Measurements from ENCODE around the gene NNT. TPM values are rescaled to one million over a fixed set of nuclear protein-coding genes. Genes with fewer than 3 reads are reported as not detected.
A peak's percentile ranks its signal among the peaks of the same experiment; 100 is the strongest.
"Not testable (repeated sequence)": the region's sequence is repeated elsewhere in the genome, so short reads cannot be mapped to it uniquely, and the experiment has no call there.

The NNT gene
- polyA plus RNA-seq, 1 donor (not counting 4 experiments of a cell fraction or from before 2014, with no cell fraction given) = 23.3 TPM

DNA sequence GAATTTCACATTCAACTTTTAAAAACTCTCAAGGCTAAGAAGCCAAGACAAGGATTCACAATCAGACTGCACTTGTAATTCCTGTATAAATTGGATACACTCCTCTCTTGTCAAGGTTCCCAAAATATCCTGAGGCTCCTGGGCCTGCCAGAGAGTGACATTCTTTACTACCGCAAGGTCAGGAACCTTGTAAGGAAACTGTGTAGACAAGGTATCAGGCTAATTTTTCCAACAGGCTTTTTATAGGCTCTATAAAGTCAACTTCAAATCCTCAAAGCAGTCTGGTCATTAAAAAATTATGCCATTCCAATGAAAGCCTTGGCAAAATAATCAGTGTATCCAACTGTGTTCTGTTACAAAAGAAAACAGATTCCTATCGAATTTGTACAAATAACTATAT lies 30.6 kb upstream of the NNT start:
- dilution Hi-C loops (cut with MboI; ENCODE audit: extremely low pct_ligation_motif_present, low sequenced_read_pairs) = no loop called here
- FAIRE-seq (peak; percentile 55), DNase-seq (ENCODE audit: low read depth, low spot score) (no peak)
- Histone ChIP-seq H3K9me3 (ENCODE audit: control insufficient read depth, low read depth, low read length) (no peaks in the 10 kb centered on the region), H3K9ac (ENCODE audit: control insufficient read depth, extremely low read depth, insufficient read depth, low read length) (no peak overlapping the region), H2AFZ (ENCODE audit: control insufficient read depth, low read length) (no peak overlapping the region), H3K79me2 (ENCODE audit: control insufficient read depth, insufficient read depth, low read length) (no peaks in the 10 kb centered on the region), H3K27me3 (ENCODE audit: control insufficient read depth, extremely low read depth, insufficient read depth, low read length) (no peaks in the 10 kb centered on the region), H3K36me3 (ENCODE audit: control insufficient read depth in 2 of 2, extremely low read depth in 1 of 2, insufficient read depth in 2 of 2, low read length in 2 of 2) (no peaks in the 10 kb centered on the region), H3K4me1 (ENCODE audit: control insufficient read depth, extremely low read depth, insufficient read depth, low read length) (no peaks in the 10 kb centered on the region), H3K27ac (ENCODE audit: control insufficient read depth, insufficient read depth, low read length) (no peak overlapping the region), H3K4me3 (ENCODE audit: control insufficient read depth in 2 of 3, extremely low read depth in 1 of 3, insufficient read depth in 2 of 3, low read depth in 1 of 3, low read length in 3 of 3) (no peak overlapping the region), H3K4me2 (ENCODE audit: control insufficient read depth, extremely low read depth, insufficient read depth, low read depth, low read length) (no peak overlapping the region), H3K9me1 (ENCODE audit: control insufficient read depth, extremely low read depth, insufficient read depth, low read length) (no peaks in the 10 kb centered on the region), H4K20me1 (ENCODE audit: control insufficient read depth, extremely low read depth, insufficient read depth, low read length) (no peaks in the 10 kb centered on the region)
- no peak for TF ChIP-seq CTCF (optimal IDR thresholded peaks at IDR 0.05 in 1 of 3, IDR thresholded peaks at IDR 0.05 in 1 of 3, conservative IDR thresholded peaks at IDR 0.05 in 1 of 3; ENCODE audit: extremely low read depth in 1 of 3, insufficient read depth in 2 of 3, low read length in 3 of 3)
- TF ChIP-seq EZH2 (IDR thresholded peaks at IDR 0.05; ENCODE audit: low read length) = no peak

- Histone ChIP-seq H3K4me1 (ENCODE audit: control insufficient read depth, extremely low read depth, insufficient read depth, low read length) (no peaks in the 10 kb centered on the region), H3K36me3 (ENCODE audit: control insufficient read depth in 2 of 2, extremely low read depth in 1 of 2, insufficient read depth in 2 of 2, low read length in 2 of 2) (no peaks in the 10 kb centered on the region), H3K9ac (ENCODE audit: control insufficient read depth, extremely low read depth, insufficient read depth, low read length) (no peak overlapping the region), H3K9me1 (ENCODE audit: control insufficient read depth, extremely low read depth, insufficient read depth, low read length) (no peaks in the 10 kb centered on the region), H3K4me3 (ENCODE audit: control insufficient read depth in 2 of 3, extremely low read depth in 1 of 3, insufficient read depth in 2 of 3, low read depth in 1 of 3, low read length in 3 of 3) (no peak overlapping the region), H2AFZ (ENCODE audit: control insufficient read depth, low read length) (no peak overlapping the region), H3K79me2 (ENCODE audit: control insufficient read depth, insufficient read depth, low read length) (no peaks in the 10 kb centered on the region), H4K20me1 (ENCODE audit: control insufficient read depth, extremely low read depth, insufficient read depth, low read length) (no peaks in the 10 kb centered on the region), H3K27ac (ENCODE audit: control insufficient read depth, insufficient read depth, low read length) (no peak overlapping the region), H3K4me2 (ENCODE audit: control insufficient read depth, extremely low read depth, insufficient read depth, low read depth, low read length) (no peak overlapping the region), H3K9me3 (ENCODE audit: control insufficient read depth, low read depth, low read length) (no peaks in the 10 kb centered on the region), H3K27me3 (ENCODE audit: control insufficient read depth, extremely low read depth, insufficient read depth, low read length) (no peaks in the 10 kb centered on the region)
- DNase-seq (ENCODE audit: low read depth, low spot score) (no peak), FAIRE-seq (no peak)
- TF ChIP-seq EZH2 (IDR thresholded peaks at IDR 0.05; ENCODE audit: low read length) (no peak), CTCF (optimal IDR thresholded peaks at IDR 0.05 in 1 of 3, IDR thresholded peaks at IDR 0.05 in 1 of 3, conservative IDR thresholded peaks at IDR 0.05 in 1 of 3; ENCODE audit: extremely low read depth in 1 of 3, insufficient read depth in 2 of 3, low read length in 3 of 3) (no peak)
- dilution Hi-C loops (cut with MboI; ENCODE audit: extremely low pct_ligation_motif_present, low sequenced_read_pairs) = no loop called here
Measured at GRCh38 chr5:43573058-43573457, 29.9 kb upstream of the NNT start.

GRCh38 chr5:43580402-43581210 lies 22.4 kb upstream of the NNT start:
- H4K20me1 ChIP-seq (ENCODE audit: control insufficient read depth, extremely low read depth, insufficient read depth, low read length); DNase-seq (ENCODE audit: low read depth, low spot score); H3K79me2 ChIP-seq (ENCODE audit: control insufficient read depth, insufficient read depth, low read length); H3K4me1 ChIP-seq (ENCODE audit: control insufficient read depth, extremely low read depth, insufficient read depth, low read length); H3K9ac ChIP-seq (ENCODE audit: control insufficient read depth, extremely low read depth, insufficient read depth, low read length); H3K36me3 ChIP-seq (ENCODE audit: control insufficient read depth in 2 of 2, extremely low read depth in 1 of 2, insufficient read depth in 2 of 2, low read length in 2 of 2); H3K27me3 ChIP-seq (ENCODE audit: control insufficient read depth, extremely low read depth, insufficient read depth, low read length); FAIRE-seq; H3K27ac ChIP-seq (ENCODE audit: control insufficient read depth, insufficient read depth, low read length); dilution Hi-C loops (cut with MboI; ENCODE audit: extremely low pct_ligation_motif_present, low sequenced_read_pairs); H3K9me1 ChIP-seq (ENCODE audit: control insufficient read depth, extremely low read depth, insufficient read depth, low read length); H3K4me2 ChIP-seq (ENCODE audit: control insufficient read depth, extremely low read depth, insufficient read depth, low read depth, low read length); H2AFZ ChIP-seq (ENCODE audit: control insufficient read depth, low read length); H3K4me3 ChIP-seq (ENCODE audit: control insufficient read depth in 2 of 3, extremely low read depth in 1 of 3, insufficient read depth in 2 of 3, low read depth in 1 of 3, low read length in 3 of 3); H3K9me3 ChIP-seq (ENCODE audit: control insufficient read depth, low read depth, low read length): not testable (repeated sequence)

Measured in keratinocyte (primary cell).